AG04450 (cell line): ENCODE data around the gene SPEF1. TPM values are rescaled to one million over a fixed set of nuclear protein-coding genes. Genes with fewer than 3 reads are reported as not detected.

Source experiments
- CTCF ChIA-PET: fragments of 300-600, 350-600 bp; formaldehyde crosslinking; extraction: SDS; loops from one replicate; lab custom pipeline; 2022; ENCODE audit warnings: antibody characterized with exemption, inconsistent platforms; lab: Charles Lee
- POLR2A ChIA-PET: fragments of 350-600 bp; formaldehyde crosslinking; extraction: SDS; loops from one replicate; lab custom pipeline; 2021; ENCODE audit warnings: antibody characterized with exemption, inconsistent platforms; lab: Yijun Ruan, JAX
- DNase-seq: peaks from one replicate; pipeline ENCODE4 v3.0.0-alpha.2; 2011; ENCODE audit warnings: low read depth, low spot score
- H3K27ac ChIP-seq: one replicate; pipeline ENCODE4 v1.5.1; 2012; ENCODE audit warnings: low read depth, low read length, control low read depth
- H3K27me3 ChIP-seq: one replicate; pipeline ENCODE4 v1.6.0; 2012; ENCODE audit warnings: low read length; ENCODE audit not compliant: control insufficient read depth, insufficient read depth
- H3K4me3 ChIP-seq: 2 replicates; pipeline ENCODE4 v1.5.1; 2011; ENCODE audit warnings: mild to moderate bottlenecking, low read depth, low read length, control low read depth
- H3K9me3 ChIP-seq: 2 replicates; pipeline ENCODE4 v1.5.1; 2012; ENCODE audit warnings: low read length; ENCODE audit not compliant: control insufficient read depth, insufficient read depth
- polyA plus RNA-seq: library from polyadenylated mRNA; depleted of rRNA; stranded (reverse); fragments of >200 nt; gene quantifications from 2 replicates; pipeline ENCODE4 v1.2.3, GENCODE V29; 2011
- TF ChIP-seq, protein P1 (sequence below): IDR thresholded peaks from 2 replicates; pipeline ENCODE4 v1.5.1; 2011; ENCODE audit warnings: low read depth, low read length, control low read depth, inconsistent platforms

Gene SPEF1
- polyA plus RNA-seq, 1 experiment: 0.12 TPM

DNA sequence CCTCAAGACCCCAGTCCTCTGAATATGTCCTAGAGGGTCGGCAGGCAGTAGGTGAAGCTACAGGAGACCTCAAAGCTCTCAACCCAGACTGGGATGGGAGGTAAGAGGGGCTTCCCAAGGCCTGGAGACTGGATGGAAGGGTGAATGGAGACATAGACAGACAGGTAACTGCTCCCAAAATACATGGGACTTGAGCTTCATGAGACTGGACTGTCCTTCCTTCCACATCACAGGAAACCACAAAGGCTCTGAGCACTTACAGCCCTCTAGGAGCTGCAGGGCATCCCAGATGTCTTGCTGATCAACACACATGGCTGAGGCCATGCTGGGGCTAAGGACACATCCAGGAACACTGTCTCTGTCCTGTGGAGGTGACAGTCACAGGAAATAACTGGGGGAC is 37.2 kb downstream of the SPEF1 start:
- peaks cover 10% of the 10 kb centered on the region; the same call in 1 of the 2 replicates for H3K9me3 ChIP-seq
- TF ChIP-seq, protein P1, sequence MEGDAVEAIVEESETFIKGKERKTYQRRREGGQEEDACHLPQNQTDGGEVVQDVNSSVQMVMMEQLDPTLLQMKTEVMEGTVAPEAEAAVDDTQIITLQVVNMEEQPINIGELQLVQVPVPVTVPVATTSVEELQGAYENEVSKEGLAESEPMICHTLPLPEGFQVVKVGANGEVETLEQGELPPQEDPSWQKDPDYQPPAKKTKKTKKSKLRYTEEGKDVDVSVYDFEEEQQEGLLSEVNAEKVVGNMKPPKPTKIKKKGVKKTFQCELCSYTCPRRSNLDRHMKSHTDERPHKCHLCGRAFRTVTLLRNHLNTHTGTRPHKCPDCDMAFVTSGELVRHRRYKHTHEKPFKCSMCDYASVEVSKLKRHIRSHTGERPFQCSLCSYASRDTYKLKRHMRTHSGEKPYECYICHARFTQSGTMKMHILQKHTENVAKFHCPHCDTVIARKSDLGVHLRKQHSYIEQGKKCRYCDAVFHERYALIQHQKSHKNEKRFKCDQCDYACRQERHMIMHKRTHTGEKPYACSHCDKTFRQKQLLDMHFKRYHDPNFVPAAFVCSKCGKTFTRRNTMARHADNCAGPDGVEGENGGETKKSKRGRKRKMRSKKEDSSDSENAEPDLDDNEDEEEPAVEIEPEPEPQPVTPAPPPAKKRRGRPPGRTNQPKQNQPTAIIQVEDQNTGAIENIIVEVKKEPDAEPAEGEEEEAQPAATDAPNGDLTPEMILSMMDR: no peak
- H3K4me3 ChIP-seq: no peak overlapping the region
- CTCF ChIA-PET: interaction anchor here (1.0 to 1.8 kb wide), 4 partner anchors 9 to 33 kb away, joined by 3 to 7 read pairs (median 3); no protein-coding TSS in a partner anchor
- no peak for DNase-seq
- POLR2A ChIA-PET: no interaction called here
- H3K27me3 ChIP-seq: peaks cover 7% of the 10 kb centered on the region
- H3K27ac ChIP-seq: no peak overlapping the region

DNA sequence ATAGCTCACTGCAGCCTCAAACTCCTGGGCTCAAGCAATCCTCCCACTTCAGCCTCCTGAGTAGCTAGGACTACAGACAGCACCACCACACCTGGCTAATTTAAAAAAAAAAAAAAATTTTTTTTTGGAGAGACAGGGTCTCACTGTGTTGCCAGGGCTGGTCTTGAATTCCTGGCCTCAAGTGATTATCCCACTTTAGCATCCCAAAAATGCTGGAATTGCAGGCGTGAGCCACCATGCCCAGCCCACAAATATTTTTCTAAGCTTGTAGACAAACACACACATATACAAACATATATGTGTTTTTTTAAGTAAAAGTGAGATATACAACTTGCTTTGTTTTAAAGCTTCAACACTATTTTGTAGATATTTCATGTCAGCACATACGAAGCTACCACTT is 38.0 kb downstream of the SPEF1 start:
- no peak for DNase-seq
- peaks cover 10% of the 10 kb centered on the region; the same call in 1 of the 2 replicates for H3K9me3 ChIP-seq
- no peak overlapping the region for H3K27ac ChIP-seq
- TF ChIP-seq, protein P1: no peak
- H3K4me3 ChIP-seq: no peak overlapping the region
- CTCF ChIA-PET: interaction anchor here (1.0 to 1.8 kb wide), 4 partner anchors 10 to 32 kb away, joined by 3 to 7 read pairs (median 3); no protein-coding TSS in a partner anchor
- H3K27me3 ChIP-seq: peaks cover 8% of the 10 kb centered on the region
- POLR2A ChIA-PET: interaction anchor here (0.8 kb wide), 1 partner anchor 20 kb away, joined by 3 read pairs; no protein-coding TSS in a partner anchor

DNA sequence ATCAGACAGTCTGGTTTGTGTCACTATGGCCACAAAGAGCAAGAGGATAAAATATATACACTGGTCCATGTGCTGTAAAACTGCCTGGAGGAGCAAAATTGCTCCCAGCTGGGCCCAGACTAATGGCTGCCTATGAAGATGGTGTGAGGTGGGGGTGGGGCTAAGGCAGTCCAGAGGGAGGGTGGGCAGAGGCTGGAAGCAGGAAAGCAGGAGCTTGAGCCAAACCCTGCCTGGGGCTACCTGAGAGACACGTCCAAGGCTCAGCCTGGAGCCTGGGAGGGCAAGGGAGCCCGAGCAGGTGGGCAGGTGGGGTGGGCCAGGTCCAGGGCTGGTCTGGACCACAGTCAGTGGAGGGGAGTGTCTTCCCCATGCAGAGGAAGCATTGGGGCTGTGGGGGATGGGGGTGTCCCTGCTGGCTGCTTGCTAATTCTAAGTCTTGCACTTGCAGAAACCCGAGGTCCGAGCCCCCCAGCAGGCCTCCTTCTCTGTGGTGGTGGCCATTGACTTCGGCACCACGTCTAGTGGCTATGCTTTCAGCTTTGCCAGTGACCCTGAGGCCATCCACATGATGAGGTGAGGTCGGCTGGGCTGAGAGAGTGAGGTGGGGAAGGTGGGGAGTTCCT is 39.3 kb downstream of the SPEF1 start:
- Histone ChIP-seq H3K27me3 (peaks cover 10% of the 10 kb centered on the region), H3K9me3 (peaks cover 10% of the 10 kb centered on the region; the same call in 1 of the 2 replicates), H3K4me3 (no peak overlapping the region), H3K27ac (no peak overlapping the region)
- POLR2A ChIA-PET: no interaction called here
- DNase-seq: no peak
- TF ChIP-seq, protein P1: no peak
- CTCF ChIA-PET: interaction anchor here (0.7 to 1.5 kb wide), 2 partner anchors 11 to 46 kb away, joined by 4 to 7 read pairs; no protein-coding TSS in a partner anchor

DNA sequence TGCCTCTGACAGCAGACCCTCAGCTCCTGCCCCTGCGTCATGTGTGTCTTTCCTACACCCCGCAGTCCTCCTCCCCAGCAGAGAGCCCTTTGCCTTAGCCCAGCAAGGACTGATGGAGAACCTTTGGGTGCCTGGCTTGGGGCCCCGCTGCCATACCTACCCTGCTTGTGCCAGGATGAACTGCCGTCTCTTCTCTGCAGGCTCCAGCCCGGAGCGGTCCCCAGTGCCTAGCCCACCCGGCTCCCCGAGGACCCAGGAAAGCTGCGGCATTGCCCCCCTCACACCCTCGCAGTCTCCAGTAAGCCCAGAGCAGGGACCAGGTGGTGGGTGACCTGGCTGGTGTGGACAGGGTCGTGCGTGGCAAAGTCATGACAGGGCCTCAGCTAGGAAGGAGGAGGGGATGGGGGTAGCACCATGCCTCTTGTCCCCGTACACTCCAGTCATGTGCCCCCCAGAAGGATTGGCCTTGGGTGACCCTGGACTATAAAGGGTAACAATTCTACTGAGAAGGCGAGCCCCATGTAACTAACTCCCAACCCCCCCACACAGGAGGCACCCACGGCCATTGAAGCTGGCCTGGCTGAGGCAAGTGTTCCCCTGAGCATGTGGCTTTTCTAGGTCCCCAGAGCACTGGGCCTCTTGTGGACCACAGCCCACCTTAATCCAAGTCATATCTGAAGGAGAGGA is 40.5 kb downstream of the SPEF1 start:
- H3K27ac ChIP-seq: no peak overlapping the region
- ChIA-PET CTCF (interaction anchor here (0.6 to 1.5 kb wide), 5 partner anchors 12 to 47 kb away, joined by 3 to 7 read pairs (median 4); no protein-coding TSS in a partner anchor), POLR2A (no interaction called here)
- TF ChIP-seq, protein P1: no peak
- peaks cover 10% of the 10 kb centered on the region; the same call in 1 of the 2 replicates for H3K9me3 ChIP-seq
- no peak overlapping the region for H3K4me3 ChIP-seq
- DNase-seq: no peak
- H3K27me3 ChIP-seq: peaks cover 17% of the 10 kb centered on the region
